ENCODE results near the gene LYST.
A peak's percentile ranks its signal among the peaks of the same experiment; 100 is the strongest.

The LYST gene

GRCh38 chr1:235887676-235888075, 21.0 kb upstream of the LYST start:
- DNase-seq = no peak

GRCh38 chr1:235885655-235886262, 19.1 kb upstream of the LYST start:
- DNase-seq = no peak

- no peak for DNase-seq
Measured at GRCh38 chr1:235883261-235883927, 16.7 kb upstream of the LYST start.

GRCh38 chr1:235882816-235883215, 16.1 kb upstream of the LYST start:
- DNase-seq = no peak

GRCh38 chr1:235881930-235882700, 15.4 kb upstream of the LYST start:
- DNase-seq = no peak

- DNase-seq = no peak
Measured at GRCh38 chr1:235878082-235878811, 11.5 kb upstream of the LYST start.

GRCh38 chr1:235876402-235876841, 9.7 kb upstream of the LYST start:
- no peak for DNase-seq

GRCh38 chr1:235875036-235875597, 8.4 kb upstream of the LYST start:
- no peak for DNase-seq

- DNase-seq = no peak
Measured at GRCh38 chr1:235874261-235874660, 7.6 kb upstream of the LYST start.

GRCh38 chr1:235873571-235873970, 6.9 kb upstream of the LYST start:
- DNase-seq = no peak

GRCh38 chr1:235873045-235873444, 6.3 kb upstream of the LYST start:
- no peak for DNase-seq

- no peak for DNase-seq
Measured at GRCh38 chr1:235872270-235872669, 5.6 kb upstream of the LYST start.

- DNase-seq = peak in 1 of 2 experiments; percentile 48
Measured at GRCh38 chr1:235867903-235868469, 1.3 kb upstream of the LYST start.

- DNase-seq = peak; percentile 96 to 98
Measured at GRCh38 chr1:235866913-235867845, 473 bp upstream of the LYST start.

GRCh38 chr1:235865565-235866204, 1.0 kb downstream of the LYST start:
- DNase-seq = no peak

- DNase-seq = no peak
Measured at GRCh38 chr1:235864931-235865525, 1.7 kb downstream of the LYST start.

- no peak for DNase-seq
Measured at GRCh38 chr1:235864469-235864868, 2.2 kb downstream of the LYST start.

- no peak for DNase-seq
Measured at GRCh38 chr1:235863699-235864093, 3.0 kb downstream of the LYST start.

GRCh38 chr1:235861857-235862256, 4.8 kb downstream of the LYST start:
- no peak for DNase-seq

GRCh38 chr1:235860829-235861228, 5.9 kb downstream of the LYST start:
- no peak for DNase-seq

- DNase-seq = no peak
Measured at GRCh38 chr1:235859789-235860188, 6.9 kb downstream of the LYST start.

Data from stimulated activated CD4-positive, alpha-beta T cell treated with anti-CD3 and anti-CD28 coated beads, Interleukin-4, amount 100 ng/mL, for 4 hours (primary cell).